Activated T-cell treated with anti-CD3 and anti-CD28 coated beads for 1 hour (primary cell): ENCODE data around the gene KRT27.
"Not testable (repeated sequence)": the region's sequence is repeated elsewhere in the genome, so short reads cannot be mapped to it uniquely, and the experiment has no call there.

ENCODE experiments used
- DNase-seq: peaks from one replicate; pipeline ENCODE4 v3.0.0-alpha.2; 2020; ENCODE audit warnings: low read depth

KRT27 gene

GRCh38 chr17:40755231-40755630 is 27.1 kb downstream of the KRT27 start, which contains the start of gene KRT25:
Gene KRT25, minus strand, starts transcription at chr17:40755331. Its CDS starts 60 bp downstream, at chr17:40755271.
- no peak for DNase-seq

DNA sequence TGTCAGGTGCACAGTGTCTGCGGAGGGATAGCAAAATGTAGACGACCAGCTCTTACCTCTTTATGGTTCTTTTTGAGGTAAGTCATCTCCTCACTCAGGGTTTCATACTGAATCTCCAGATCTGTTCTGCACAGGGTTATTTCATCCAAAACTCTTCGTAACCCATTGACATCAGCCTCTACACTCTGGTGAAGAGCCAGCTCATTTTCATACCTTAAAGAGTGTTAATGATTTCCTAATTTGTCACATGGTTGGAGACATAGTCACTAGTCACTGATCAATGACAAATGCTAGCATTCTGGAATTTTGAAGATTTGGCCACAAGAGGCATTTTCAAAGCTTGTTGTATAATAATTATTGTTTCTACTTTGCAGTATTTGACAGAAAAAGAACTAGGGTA is 28.5 kb downstream of the KRT27 start:
- no peak for DNase-seq

DNA sequence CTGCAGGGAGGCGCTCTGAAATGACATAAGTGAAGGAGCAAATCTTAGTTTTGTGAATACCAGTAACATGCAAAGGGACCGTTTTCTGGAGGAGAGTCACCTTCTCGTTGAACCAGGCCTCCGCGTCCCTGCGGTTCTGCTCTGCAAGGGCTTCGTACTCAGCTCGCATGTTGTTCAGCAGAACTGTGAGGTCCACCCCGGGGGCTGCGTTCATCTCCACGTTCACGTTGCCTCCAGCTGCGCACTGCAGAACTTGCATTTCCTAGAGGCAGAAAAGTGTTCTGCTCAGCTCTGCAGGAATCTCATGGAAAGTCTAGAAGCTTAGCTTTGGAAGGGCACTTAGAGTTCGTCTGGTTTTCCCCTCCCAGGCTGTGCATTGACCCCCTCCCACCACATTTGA is 31.3 kb downstream of the KRT27 start:
- DNase-seq: no peak

DNA sequence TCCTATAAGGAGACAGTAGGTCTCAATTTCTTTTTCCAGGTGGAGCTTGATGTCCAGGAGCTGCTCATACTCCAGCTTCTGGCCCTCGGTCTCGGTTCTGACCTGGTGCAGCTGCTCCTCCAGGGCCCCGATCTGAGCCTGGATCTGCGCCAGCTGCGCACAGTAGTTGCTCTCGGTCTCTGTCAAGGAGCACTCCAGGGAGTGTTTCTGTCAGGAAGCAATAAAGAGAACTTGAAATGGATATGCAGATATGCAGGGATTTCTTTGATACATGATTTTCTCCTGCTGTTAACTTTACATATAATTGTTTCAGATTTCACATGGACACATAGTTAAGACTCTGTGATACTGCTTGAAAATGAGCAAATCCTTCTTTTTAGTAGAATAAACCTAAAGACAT is 32.0 kb downstream of the KRT27 start:
- DNase-seq: no peak

- not testable (repeated sequence) for DNase-seq
Observed at GRCh38 chr17:40748666-40749065, 33.7 kb downstream of the KRT27 start.

DNA sequence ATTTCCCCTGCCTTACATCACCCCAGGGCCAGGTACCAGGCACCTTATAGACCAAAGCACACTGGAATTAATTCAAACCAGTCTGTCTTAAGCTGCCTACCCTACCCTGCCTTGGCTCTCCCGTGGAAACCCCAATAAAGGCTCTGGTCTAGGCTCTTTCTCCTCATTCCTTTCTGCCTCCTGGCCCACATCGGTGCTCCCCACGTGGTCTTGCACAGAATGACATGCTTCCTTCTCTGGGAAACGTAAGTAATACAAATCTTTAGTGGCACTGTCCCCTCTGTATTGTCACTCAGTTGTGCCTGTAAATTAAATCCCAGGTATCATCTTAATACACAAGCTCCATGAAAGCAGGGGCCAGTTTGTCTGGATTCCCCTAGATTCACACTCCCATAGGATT is 43.8 kb downstream of the KRT27 start:
- DNase-seq: no peak

- DNase-seq: no peak
Observed at GRCh38 chr17:40735016-40735415, 47.3 kb downstream of the KRT27 start.

GRCh38 chr17:40734018-40734417 is 48.3 kb downstream of the KRT27 start:
- no peak for DNase-seq

- no peak for DNase-seq
Observed at GRCh38 chr17:40730970-40731369, 51.4 kb downstream of the KRT27 start.

- no peak for DNase-seq
Observed at GRCh38 chr17:40727447-40728231, 54.7 kb downstream of the KRT27 start.

DNA sequence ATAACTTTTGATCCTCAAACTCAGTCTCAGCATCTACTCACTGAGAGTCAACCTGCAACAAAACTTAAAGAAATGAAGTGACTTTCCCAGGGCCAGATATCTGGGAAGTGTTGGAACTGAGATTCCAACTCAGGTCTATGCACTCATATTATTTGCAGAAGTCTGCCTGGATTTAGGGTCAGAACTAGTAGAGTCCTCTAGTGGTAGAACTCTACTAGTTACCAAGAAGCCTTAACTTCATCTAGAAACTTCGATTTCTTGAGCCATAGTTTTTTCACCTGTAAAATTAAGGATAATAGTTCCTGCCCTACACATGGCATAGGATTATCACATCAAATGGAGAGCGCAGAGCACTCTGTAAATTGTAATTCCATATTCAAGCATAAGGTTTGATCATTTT is 55.4 kb downstream of the KRT27 start:
- DNase-seq: no peak
